Panc1 (cell line): Measurements from ENCODE around the gene CELF1.

Experiments
- POLR2AphosphoS5 ChIP-seq: IDR thresholded peaks from 2 replicates; pipeline ENCODE4 v1.6.1; 2012; ENCODE audit warnings: mild to moderate bottlenecking, low read depth, low read length, moderate library complexity
- TF ChIP-seq, protein P1 (sequence below): fragments of 450-650 bp; IDR thresholded peaks from 2 replicates; pipeline ENCODE4 v1.5.1; 2017; ENCODE audit warnings: mild to moderate bottlenecking

DNA sequence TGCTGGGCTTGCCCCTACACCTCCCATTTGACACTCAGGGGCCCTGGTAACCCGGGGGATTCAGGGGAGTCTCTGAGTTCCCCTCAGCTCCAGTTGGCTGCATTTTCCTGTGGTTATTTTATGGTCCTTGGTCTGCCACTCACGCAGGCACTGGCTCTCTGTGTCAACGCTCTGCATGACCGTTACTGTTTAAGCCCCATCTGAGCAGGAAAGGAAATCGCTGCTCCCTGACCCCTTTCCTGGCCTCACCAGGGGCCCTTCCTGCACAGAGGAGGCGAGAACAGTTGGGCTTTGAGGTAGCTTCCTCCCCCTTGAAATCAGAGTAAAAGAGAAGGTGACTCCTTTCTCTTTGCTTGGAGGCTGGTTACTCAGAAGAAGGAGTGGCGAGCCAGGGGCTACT, 38.8 kb upstream of the CELF1 start:
- TF ChIP-seq, protein P1, sequence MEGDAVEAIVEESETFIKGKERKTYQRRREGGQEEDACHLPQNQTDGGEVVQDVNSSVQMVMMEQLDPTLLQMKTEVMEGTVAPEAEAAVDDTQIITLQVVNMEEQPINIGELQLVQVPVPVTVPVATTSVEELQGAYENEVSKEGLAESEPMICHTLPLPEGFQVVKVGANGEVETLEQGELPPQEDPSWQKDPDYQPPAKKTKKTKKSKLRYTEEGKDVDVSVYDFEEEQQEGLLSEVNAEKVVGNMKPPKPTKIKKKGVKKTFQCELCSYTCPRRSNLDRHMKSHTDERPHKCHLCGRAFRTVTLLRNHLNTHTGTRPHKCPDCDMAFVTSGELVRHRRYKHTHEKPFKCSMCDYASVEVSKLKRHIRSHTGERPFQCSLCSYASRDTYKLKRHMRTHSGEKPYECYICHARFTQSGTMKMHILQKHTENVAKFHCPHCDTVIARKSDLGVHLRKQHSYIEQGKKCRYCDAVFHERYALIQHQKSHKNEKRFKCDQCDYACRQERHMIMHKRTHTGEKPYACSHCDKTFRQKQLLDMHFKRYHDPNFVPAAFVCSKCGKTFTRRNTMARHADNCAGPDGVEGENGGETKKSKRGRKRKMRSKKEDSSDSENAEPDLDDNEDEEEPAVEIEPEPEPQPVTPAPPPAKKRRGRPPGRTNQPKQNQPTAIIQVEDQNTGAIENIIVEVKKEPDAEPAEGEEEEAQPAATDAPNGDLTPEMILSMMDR, result no peak
- TF ChIP-seq POLR2AphosphoS5, result no peak
